Measurements from ENCODE around the gene ADCY3.

The ADCY3 gene

DNA sequence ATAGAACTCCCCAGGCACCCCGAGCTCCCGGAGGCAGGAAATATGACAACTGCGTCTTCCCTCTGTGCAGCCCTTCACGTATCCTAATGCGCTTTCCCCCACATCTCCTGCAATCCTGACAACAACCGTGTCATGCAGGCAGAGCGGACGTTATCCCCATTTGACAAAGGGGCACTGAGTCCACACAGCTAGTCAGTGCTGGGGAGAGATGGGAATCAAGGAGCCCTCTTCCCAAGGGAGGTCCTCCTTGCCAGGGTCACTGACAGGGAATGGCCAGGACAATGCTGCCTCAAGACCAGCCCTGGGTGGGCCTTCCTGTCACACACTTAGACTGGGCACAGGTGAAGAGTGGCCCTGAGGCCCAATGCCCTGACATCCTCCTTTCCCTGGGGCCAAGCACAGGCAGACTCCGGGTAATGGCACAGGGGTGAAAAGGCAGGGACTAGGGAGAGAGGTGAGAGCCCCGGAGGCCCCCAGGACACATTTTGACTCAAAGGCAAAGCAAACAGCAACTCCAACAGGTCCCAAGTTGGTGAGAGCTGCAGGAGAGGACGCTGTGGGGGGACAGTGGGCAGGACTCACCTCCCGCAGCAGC is 2.2 kb downstream of the ADCY3 start:
- peaks cover 9% of the 10 kb centered on the region for H3K36me3 ChIP-seq (ENCODE audit: control insufficient read depth, insufficient read depth, low read length)
- peaks cover 11% of the 10 kb centered on the region; the same call in 1 of the 2 replicates for H3K27me3 ChIP-seq (ENCODE audit: control insufficient read depth, insufficient read depth, low read length)
- peaks cover 12% of the 10 kb centered on the region; the same call in 1 of the 2 replicates for H3K4me1 ChIP-seq (ENCODE audit: control insufficient read depth, insufficient read depth, low read length)
- no peak overlapping the region for H3K9ac ChIP-seq (ENCODE audit: low read length)
- no peak overlapping the region for H3K4me3 ChIP-seq (ENCODE audit: low read depth, low read length)
- no peak overlapping the region for H3K27ac ChIP-seq (ENCODE audit: low read depth, low read length)
- no peaks in the 10 kb centered on the region for H3K9me3 ChIP-seq (ENCODE audit: control insufficient read depth, insufficient read depth, low read depth, low read length)

DNA sequence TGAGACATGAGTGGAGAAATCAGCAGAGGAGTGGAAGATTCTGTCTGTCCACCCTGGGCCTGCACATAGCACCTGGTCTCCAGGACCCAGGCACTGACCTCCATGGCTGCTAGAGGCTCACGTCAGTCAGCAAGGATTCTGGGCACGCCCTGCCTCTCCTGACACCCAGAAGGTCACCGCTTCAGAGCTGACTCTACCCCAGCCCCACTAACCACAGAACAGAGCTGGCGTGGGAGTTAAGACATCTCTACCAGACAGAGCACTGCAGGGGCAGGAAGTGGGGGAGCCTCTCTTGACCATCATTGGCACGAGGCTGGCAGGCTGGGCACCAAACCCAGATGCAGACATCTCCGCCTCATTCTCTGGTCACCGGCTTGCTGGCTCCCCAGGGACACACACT is 3.0 kb downstream of the ADCY3 start:
- Histone ChIP-seq H3K27me3 (ENCODE audit: control insufficient read depth, insufficient read depth, low read length) (peaks cover 11% of the 10 kb centered on the region; the same call in 1 of the 2 replicates), H3K4me1 (ENCODE audit: control insufficient read depth, insufficient read depth, low read length) (peaks cover 12% of the 10 kb centered on the region; the same call in 1 of the 2 replicates), H3K36me3 (ENCODE audit: control insufficient read depth, insufficient read depth, low read length) (peaks cover 9% of the 10 kb centered on the region), H3K9me3 (ENCODE audit: control insufficient read depth, insufficient read depth, low read depth, low read length) (no peaks in the 10 kb centered on the region), H3K27ac (ENCODE audit: low read depth, low read length) (no peak overlapping the region), H3K9ac (ENCODE audit: low read length) (no peak overlapping the region), H3K4me3 (ENCODE audit: low read depth, low read length) (no peak overlapping the region)

DNA sequence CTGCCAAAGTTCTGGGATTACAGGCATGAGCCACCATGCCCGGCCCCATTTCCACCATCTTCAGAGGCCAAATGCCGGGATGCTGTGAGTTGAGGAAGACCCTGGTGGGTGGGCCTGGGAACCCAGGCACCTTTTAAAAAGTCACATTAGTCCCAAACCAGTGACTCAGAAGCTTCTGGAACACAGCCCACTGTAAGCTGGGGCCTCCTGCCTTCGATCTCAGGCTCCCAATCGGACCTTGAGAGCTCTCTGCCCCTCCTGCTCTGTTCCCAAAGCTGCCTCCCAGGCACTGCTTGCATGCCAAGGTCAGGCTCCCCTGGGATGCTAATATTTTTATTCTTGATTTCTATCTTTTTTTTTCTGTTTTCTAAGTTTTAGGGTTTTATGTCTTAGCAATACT is 4.2 kb downstream of the ADCY3 start:
- Histone ChIP-seq H3K4me1 (ENCODE audit: control insufficient read depth, insufficient read depth, low read length) (peaks cover 12% of the 10 kb centered on the region; the same call in 1 of the 2 replicates), H3K36me3 (ENCODE audit: control insufficient read depth, insufficient read depth, low read length) (peaks cover 11% of the 10 kb centered on the region)

DNA sequence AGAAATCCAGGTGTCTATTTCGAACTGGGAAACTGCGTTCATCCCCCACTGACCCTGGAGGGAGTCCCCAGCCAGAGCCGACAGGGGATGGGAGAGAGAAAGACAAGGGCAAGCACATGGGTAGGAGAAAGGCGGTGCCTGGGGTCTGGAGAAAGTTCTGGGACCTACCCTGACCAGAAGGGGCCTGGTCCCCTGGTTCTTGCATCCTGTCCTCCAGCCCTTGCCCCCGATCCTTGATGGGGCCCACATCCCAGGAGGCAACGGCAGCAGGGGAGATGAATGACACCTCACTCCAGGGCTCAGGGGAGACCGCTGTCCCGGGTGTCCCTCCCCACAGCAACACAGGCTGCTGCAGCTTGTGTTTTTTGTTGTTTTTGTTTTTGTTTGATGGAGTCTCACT is 4.9 kb downstream of the ADCY3 start:
- H3K27ac ChIP-seq (ENCODE audit: low read depth, low read length): no peak overlapping the region
- peaks cover 11% of the 10 kb centered on the region for H3K36me3 ChIP-seq (ENCODE audit: control insufficient read depth, insufficient read depth, low read length)
- no peak overlapping the region for H3K9ac ChIP-seq (ENCODE audit: low read length)
- peaks cover 1% of the 10 kb centered on the region; the same call in 1 of the 2 replicates for H3K9me3 ChIP-seq (ENCODE audit: control insufficient read depth, insufficient read depth, low read depth, low read length)
- no peak overlapping the region for H3K4me3 ChIP-seq (ENCODE audit: low read depth, low read length)
- peaks cover 6% of the 10 kb centered on the region; the same call in 1 of the 2 replicates for H3K27me3 ChIP-seq (ENCODE audit: control insufficient read depth, insufficient read depth, low read length)
- H3K4me1 ChIP-seq (ENCODE audit: control insufficient read depth, insufficient read depth, low read length): peaks cover 12% of the 10 kb centered on the region; the same call in 1 of the 2 replicates

More for the DNA sequence above, 4.2 kb downstream of the ADCY3 start:
- peaks cover 8% of the 10 kb centered on the region; the same call in 1 of the 2 replicates for H3K27me3 ChIP-seq (ENCODE audit: control insufficient read depth, insufficient read depth, low read length)
- no peak overlapping the region for H3K4me3 ChIP-seq (ENCODE audit: low read depth, low read length)
- H3K9me3 ChIP-seq (ENCODE audit: control insufficient read depth, insufficient read depth, low read depth, low read length): no peaks in the 10 kb centered on the region
- no peak overlapping the region for H3K9ac ChIP-seq (ENCODE audit: low read length)
- no peak overlapping the region for H3K27ac ChIP-seq (ENCODE audit: low read depth, low read length)

DNA sequence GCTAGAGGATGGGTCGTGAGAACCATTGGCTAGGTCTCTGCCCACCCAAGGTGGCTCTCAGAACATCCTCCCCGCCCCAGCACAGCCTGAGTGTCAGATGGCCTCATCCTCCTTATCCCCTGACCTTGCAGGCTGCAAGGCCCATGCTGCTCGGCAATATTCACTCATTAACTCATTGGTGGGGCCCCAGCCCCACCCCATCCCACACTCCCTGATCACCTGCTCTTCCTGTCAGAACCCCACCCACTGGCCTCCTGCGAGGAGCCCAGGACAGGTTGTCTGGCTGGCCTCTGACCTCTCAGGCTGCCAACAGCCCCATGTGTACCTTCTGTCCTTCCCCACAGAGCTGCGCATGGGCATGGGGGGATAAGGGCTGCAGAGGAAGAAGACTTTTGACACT is 5.3 kb downstream of the ADCY3 start:
- H3K27ac ChIP-seq (ENCODE audit: low read depth, low read length): no peak overlapping the region
- H3K9ac ChIP-seq (ENCODE audit: low read length): no peak overlapping the region
- peaks cover 11% of the 10 kb centered on the region for H3K36me3 ChIP-seq (ENCODE audit: control insufficient read depth, insufficient read depth, low read length)
- H3K4me1 ChIP-seq (ENCODE audit: control insufficient read depth, insufficient read depth, low read length): peaks cover 12% of the 10 kb centered on the region; the same call in 1 of the 2 replicates
- H3K4me3 ChIP-seq (ENCODE audit: low read depth, low read length): no peak overlapping the region
- peaks cover 6% of the 10 kb centered on the region; the same call in 1 of the 2 replicates for H3K27me3 ChIP-seq (ENCODE audit: control insufficient read depth, insufficient read depth, low read length)
- peaks cover 3% of the 10 kb centered on the region; the same call in 1 of the 2 replicates for H3K9me3 ChIP-seq (ENCODE audit: control insufficient read depth, insufficient read depth, low read depth, low read length)

DNA sequence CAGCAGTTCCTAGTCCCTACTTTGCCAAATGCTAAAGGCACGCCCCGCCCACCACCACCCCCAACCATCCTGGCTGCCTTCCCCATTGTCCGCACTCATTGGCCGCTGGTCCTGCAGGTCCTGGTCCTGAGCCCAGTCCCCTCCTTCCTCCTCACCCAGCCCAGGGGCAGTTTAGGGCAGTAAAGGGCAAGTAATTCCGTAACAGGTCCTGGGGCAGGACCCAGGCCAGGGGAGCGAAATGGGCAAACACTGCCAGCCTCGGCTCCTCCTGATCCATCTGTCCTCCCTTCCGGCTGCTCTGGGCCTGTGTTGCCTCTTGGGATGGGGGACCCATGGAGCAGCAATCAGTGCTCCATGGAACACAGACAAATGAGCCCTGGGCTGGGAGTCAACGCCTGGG is 6.1 kb downstream of the ADCY3 start:
- H3K27ac ChIP-seq (ENCODE audit: low read depth, low read length): no peak overlapping the region
- peaks cover 9% of the 10 kb centered on the region; the same call in 1 of the 2 replicates for H3K4me1 ChIP-seq (ENCODE audit: control insufficient read depth, insufficient read depth, low read length)
- peaks cover 11% of the 10 kb centered on the region for H3K36me3 ChIP-seq (ENCODE audit: control insufficient read depth, insufficient read depth, low read length)
- no peak overlapping the region for H3K9ac ChIP-seq (ENCODE audit: low read length)
- peaks cover 5% of the 10 kb centered on the region; the same call in 1 of the 2 replicates for H3K27me3 ChIP-seq (ENCODE audit: control insufficient read depth, insufficient read depth, low read length)
- H3K9me3 ChIP-seq (ENCODE audit: control insufficient read depth, insufficient read depth, low read depth, low read length): peaks cover 3% of the 10 kb centered on the region; the same call in 1 of the 2 replicates
- no peak overlapping the region for H3K4me3 ChIP-seq (ENCODE audit: low read depth, low read length)

DNA sequence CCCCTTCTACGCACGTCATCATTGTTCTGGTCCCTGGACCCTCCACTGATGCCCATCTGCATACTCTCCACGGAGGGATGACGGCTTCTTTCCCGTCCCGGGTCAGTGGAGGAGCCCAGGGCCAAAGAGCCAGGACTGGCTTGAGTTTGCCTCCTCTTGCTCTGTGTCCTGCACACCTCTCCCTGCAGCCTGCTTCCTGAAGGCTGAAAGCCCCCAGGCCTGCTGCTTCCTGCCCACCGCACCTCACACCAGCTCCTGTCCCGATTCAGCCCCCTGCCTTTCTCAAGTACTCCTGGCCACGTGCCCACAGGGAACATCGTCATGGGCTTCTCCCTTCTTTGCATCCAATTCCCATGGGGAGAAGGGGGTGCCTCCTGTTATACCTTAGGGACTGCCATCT is 7.1 kb downstream of the ADCY3 start:
- 0 out of 2 replicates have a peak, but pooled peaks cover 4% of the 10 kb centered on the region for H3K4me1 ChIP-seq (ENCODE audit: control insufficient read depth, insufficient read depth, low read length)
- H3K36me3 ChIP-seq (ENCODE audit: control insufficient read depth, insufficient read depth, low read length): peaks cover 8% of the 10 kb centered on the region; the same call in 1 of the 2 replicates
- no peak overlapping the region for H3K9ac ChIP-seq (ENCODE audit: low read length)
- no peak overlapping the region for H3K4me3 ChIP-seq (ENCODE audit: low read depth, low read length)
- no peak overlapping the region for H3K27ac ChIP-seq (ENCODE audit: low read depth, low read length)
- H3K27me3 ChIP-seq (ENCODE audit: control insufficient read depth, insufficient read depth, low read length): no peaks in the 10 kb centered on the region
- peaks cover 3% of the 10 kb centered on the region; the same call in 1 of the 2 replicates for H3K9me3 ChIP-seq (ENCODE audit: control insufficient read depth, insufficient read depth, low read depth, low read length)

DNA sequence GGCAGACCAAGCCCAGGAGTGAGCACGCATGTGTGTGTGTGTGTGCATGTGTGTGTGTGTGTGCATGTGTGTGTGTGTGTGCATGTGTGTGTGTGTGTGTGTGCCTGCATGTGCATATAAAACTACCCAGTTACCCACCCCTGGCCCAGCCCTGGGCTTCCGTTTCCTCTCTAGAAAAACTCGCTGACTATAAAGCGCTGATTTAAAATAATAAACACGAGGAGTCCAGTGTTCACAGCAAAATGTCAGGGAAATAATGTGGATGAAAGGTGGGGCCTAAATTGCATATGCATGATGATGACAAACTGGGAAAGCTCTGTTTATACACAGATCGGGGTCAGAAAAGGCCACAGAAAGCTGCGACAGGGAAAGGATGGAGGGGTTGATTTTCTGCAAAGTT is 7.5 kb downstream of the ADCY3 start:
- Histone ChIP-seq H3K27ac (ENCODE audit: low read depth, low read length) (no peak overlapping the region), H3K4me3 (ENCODE audit: low read depth, low read length) (no peak overlapping the region), H3K9ac (ENCODE audit: low read length) (no peak overlapping the region), H3K4me1 (ENCODE audit: control insufficient read depth, insufficient read depth, low read length) (0 out of 2 replicates have a peak, but pooled peaks cover 4% of the 10 kb centered on the region), H3K36me3 (ENCODE audit: control insufficient read depth, insufficient read depth, low read length) (peaks cover 4% of the 10 kb centered on the region; the same call in 1 of the 2 replicates), H3K9me3 (ENCODE audit: control insufficient read depth, insufficient read depth, low read depth, low read length) (peaks cover 3% of the 10 kb centered on the region; the same call in 1 of the 2 replicates), H3K27me3 (ENCODE audit: control insufficient read depth, insufficient read depth, low read length) (no peaks in the 10 kb centered on the region)

DNA sequence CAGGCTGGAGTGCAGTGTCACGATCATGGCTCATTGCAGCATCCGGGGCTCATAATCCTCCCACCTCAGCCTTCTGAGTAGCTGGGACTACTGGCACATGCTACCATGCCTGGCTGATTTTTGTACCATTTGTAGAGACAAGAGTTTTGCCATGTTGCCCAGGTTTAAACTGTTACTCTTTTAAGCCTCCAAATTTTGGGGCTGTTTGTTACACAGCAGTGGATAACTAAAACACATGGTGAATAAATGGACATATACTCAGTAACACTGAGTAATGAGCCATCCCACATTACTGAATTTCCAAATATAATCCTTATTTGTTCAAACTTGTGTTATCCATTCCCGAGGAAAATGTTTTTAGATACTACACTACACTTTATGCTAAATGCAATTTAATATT is 9.8 kb downstream of the ADCY3 start:
- Histone ChIP-seq H3K36me3 (ENCODE audit: control insufficient read depth, insufficient read depth, low read length) (peaks cover 2% of the 10 kb centered on the region; the same call in 1 of the 2 replicates), H3K27ac (ENCODE audit: low read depth, low read length) (no peak overlapping the region)

DNA sequence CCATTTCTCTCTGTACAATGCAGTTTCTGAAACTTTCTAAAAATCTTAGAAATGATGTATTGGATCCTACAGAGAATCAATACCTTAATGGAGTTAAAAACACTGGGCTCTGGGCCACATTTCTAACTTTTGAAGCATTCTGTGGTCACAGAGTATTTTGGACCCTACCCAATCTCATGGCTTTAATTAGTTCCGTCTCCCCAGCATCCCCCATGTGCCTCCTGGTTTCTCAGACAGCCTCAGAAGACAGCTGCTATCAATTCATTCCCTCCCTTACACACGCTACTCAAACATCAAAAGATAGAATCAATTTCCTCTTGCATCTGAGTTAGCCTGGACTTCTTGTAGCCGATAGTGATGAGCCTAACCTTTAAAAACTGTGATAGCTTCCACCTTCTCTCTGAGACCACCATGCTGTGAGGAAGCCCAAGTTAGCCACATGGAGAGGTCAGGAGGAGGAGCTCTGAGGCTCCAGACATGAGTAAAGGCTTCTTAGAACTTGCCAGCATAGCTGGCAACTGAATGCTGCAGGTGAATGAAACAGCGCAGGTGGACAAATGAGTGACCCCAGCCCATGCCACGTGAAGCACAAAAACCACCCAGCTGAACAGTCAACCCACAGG is 10.4 kb downstream of the ADCY3 start:
- no peak overlapping the region for H3K4me3 ChIP-seq (ENCODE audit: low read depth, low read length)
- H3K27ac ChIP-seq (ENCODE audit: low read depth, low read length): no peak overlapping the region
- peaks cover 2% of the 10 kb centered on the region; the same call in 1 of the 2 replicates for H3K36me3 ChIP-seq (ENCODE audit: control insufficient read depth, insufficient read depth, low read length)
- H3K4me1 ChIP-seq (ENCODE audit: control insufficient read depth, insufficient read depth, low read length): 0 out of 2 replicates have a peak, but pooled peaks cover 4% of the 10 kb centered on the region
- peaks cover 3% of the 10 kb centered on the region; the same call in 1 of the 2 replicates for H3K9me3 ChIP-seq (ENCODE audit: control insufficient read depth, insufficient read depth, low read depth, low read length)
- H3K9ac ChIP-seq (ENCODE audit: low read length): no peak overlapping the region
- no peaks in the 10 kb centered on the region for H3K27me3 ChIP-seq (ENCODE audit: control insufficient read depth, insufficient read depth, low read length)

More for the DNA sequence above, 9.8 kb downstream of the ADCY3 start:
- no peak overlapping the region for H3K9ac ChIP-seq (ENCODE audit: low read length)
- peaks cover 3% of the 10 kb centered on the region; the same call in 1 of the 2 replicates for H3K9me3 ChIP-seq (ENCODE audit: control insufficient read depth, insufficient read depth, low read depth, low read length)
- no peaks in the 10 kb centered on the region for H3K27me3 ChIP-seq (ENCODE audit: control insufficient read depth, insufficient read depth, low read length)
- 0 out of 2 replicates have a peak, but pooled peaks cover 4% of the 10 kb centered on the region for H3K4me1 ChIP-seq (ENCODE audit: control insufficient read depth, insufficient read depth, low read length)
- no peak overlapping the region for H3K4me3 ChIP-seq (ENCODE audit: low read depth, low read length)

DNA sequence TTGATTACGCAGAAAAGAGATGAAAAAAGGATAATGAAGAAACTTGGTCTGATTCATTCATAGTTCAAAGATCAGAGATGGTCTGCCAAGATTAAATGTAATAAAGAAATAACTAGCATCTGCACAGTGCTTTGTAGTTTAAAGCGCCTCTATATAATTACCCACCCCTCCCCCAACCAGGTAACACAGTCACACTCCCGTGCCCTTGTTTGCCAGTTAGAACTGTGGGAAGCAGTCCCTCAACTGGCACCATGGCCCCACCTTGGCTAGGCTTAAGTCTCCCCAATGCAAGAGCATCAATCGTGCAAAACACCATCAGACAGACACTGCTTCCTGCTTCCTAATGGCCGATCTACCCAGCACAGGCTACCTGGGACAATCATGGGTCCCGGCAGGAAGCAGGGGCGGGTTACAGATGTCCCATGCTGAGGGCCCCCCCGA is 11.6 kb downstream of the ADCY3 start:
- peaks cover 2% of the 10 kb centered on the region; the same call in 1 of the 2 replicates for H3K36me3 ChIP-seq (ENCODE audit: control insufficient read depth, insufficient read depth, low read length)
- H3K27me3 ChIP-seq (ENCODE audit: control insufficient read depth, insufficient read depth, low read length): no peaks in the 10 kb centered on the region
- no peak overlapping the region for H3K27ac ChIP-seq (ENCODE audit: low read depth, low read length)
- H3K9ac ChIP-seq (ENCODE audit: low read length): no peak overlapping the region
- H3K4me1 ChIP-seq (ENCODE audit: control insufficient read depth, insufficient read depth, low read length): peaks cover 4% of the 10 kb centered on the region; the same call in 1 of the 2 replicates
- H3K9me3 ChIP-seq (ENCODE audit: control insufficient read depth, insufficient read depth, low read depth, low read length): peaks cover 3% of the 10 kb centered on the region; the same call in 1 of the 2 replicates
- H3K4me3 ChIP-seq (ENCODE audit: low read depth, low read length): no peak overlapping the region
